Measurements from ENCODE around the gene MMS19.

GRCh38 chr10:97498076-97498840, at the start of gene MMS19:
- TF ChIP-seq POLR2A (IDR thresholded peaks at IDR 0.05), result peak; percentile 66 to 75
- TF ChIP-seq, protein P1, sequence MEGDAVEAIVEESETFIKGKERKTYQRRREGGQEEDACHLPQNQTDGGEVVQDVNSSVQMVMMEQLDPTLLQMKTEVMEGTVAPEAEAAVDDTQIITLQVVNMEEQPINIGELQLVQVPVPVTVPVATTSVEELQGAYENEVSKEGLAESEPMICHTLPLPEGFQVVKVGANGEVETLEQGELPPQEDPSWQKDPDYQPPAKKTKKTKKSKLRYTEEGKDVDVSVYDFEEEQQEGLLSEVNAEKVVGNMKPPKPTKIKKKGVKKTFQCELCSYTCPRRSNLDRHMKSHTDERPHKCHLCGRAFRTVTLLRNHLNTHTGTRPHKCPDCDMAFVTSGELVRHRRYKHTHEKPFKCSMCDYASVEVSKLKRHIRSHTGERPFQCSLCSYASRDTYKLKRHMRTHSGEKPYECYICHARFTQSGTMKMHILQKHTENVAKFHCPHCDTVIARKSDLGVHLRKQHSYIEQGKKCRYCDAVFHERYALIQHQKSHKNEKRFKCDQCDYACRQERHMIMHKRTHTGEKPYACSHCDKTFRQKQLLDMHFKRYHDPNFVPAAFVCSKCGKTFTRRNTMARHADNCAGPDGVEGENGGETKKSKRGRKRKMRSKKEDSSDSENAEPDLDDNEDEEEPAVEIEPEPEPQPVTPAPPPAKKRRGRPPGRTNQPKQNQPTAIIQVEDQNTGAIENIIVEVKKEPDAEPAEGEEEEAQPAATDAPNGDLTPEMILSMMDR (IDR thresholded peaks at IDR 0.05), result peak in 2 of 4 experiments; percentile 1 to 7
